DOHH2 (cell line): ENCODE results near the gene ENOPH1.
A peak's percentile ranks its signal among the peaks of the same experiment; 100 is the strongest.

Experiments
- H3F3A ChIP-seq: fragments of 200-600 bp; sonication (generic), shearing (Covaris generic); 2 replicates; pipeline ENCODE4 v1.6.0; 2016; ENCODE audit warnings: antibody characterized with exemption, mild to moderate bottlenecking; ENCODE audit not compliant: control insufficient read depth, insufficient read depth
- H3K27ac ChIP-seq: fragments of 200-600 bp; sonication (generic); 2 replicates; pipeline ENCODE4 v1.5.1; 2014; ENCODE audit warnings: low read depth, mild to moderate bottlenecking, low read length, moderate library complexity
- H3K27me3 ChIP-seq: fragments of 200-600 bp; sonication (generic); 2 replicates; pipeline ENCODE4 v1.6.1; 2014; ENCODE audit warnings: mild to moderate bottlenecking, low read length, mixed read lengths; ENCODE audit not compliant: control insufficient read depth
- H3K36me3 ChIP-seq: fragments of 200-600 bp; sonication (generic); 2 replicates; pipeline ENCODE4 v1.6.1; 2014; ENCODE audit warnings: mild to moderate bottlenecking, low read length, moderate library complexity, mixed read lengths; ENCODE audit not compliant: control insufficient read depth
- H3K4me1 ChIP-seq: fragments of 200-600 bp; sonication (generic); 2 replicates; pipeline ENCODE4 v1.6.1; 2014; ENCODE audit warnings: mild to moderate bottlenecking, low read length, mixed read lengths; ENCODE audit not compliant: control insufficient read depth
- H3K4me2 ChIP-seq: fragments of 200-600 bp; sonication (generic); 2 replicates; pipeline ENCODE4 v1.6.0; 2014; ENCODE audit warnings: mild to moderate bottlenecking, low read length, moderate library complexity
- H3K4me3 ChIP-seq: fragments of 200-600 bp; sonication (generic); 2 replicates; pipeline ENCODE4 v1.5.1; 2014; ENCODE audit warnings: mild to moderate bottlenecking, low read length, mixed read lengths
- H3K79me2 ChIP-seq: fragments of 200-600 bp; sonication (generic); 2 replicates; pipeline ENCODE4 v1.6.1; 2014; ENCODE audit warnings: mild to moderate bottlenecking, low read length, mixed read lengths; ENCODE audit not compliant: control insufficient read depth
- H3K9me2 ChIP-seq: fragments of 200-600 bp; sonication (generic); replicated peaks from 2 replicates; pipeline ENCODE4 v1.6.1; 2014; ENCODE audit warnings: mild to moderate bottlenecking, low read length, mixed read lengths; ENCODE audit not compliant: control insufficient read depth
- H3K9me3 ChIP-seq: fragments of 200-600 bp; sonication (generic); 2 replicates; pipeline ENCODE4 v1.6.1; 2014; ENCODE audit warnings: antibody characterized with exemption, low read length, mixed read lengths; ENCODE audit not compliant: control insufficient read depth, insufficient read depth
- H4K20me1 ChIP-seq: fragments of 200-600 bp; sonication (generic); 2 replicates; pipeline ENCODE4 v1.6.0; 2014; ENCODE audit warnings: low read depth, mild to moderate bottlenecking, antibody characterized with exemption, low read length, moderate library complexity; ENCODE audit not compliant: control insufficient read depth, insufficient read depth
- EZH2phosphoT487 ChIP-seq: fragments of 200-600 bp; sonication (generic); IDR thresholded peaks from 2 replicates; pipeline ENCODE4 v1.6.1; 2017; ENCODE audit warnings: borderline replicate concordance, mild to moderate bottlenecking, antibody characterized with exemption, low read length, moderate library complexity, mixed read lengths
- TF ChIP-seq, protein P1 (sequence below): fragments of 200-600 bp; sonication (generic); IDR thresholded peaks from one replicate; pipeline ENCODE4 v1.5.1; 2014; ENCODE audit warnings: antibody characterized with exemption, mild to moderate bottlenecking, low read depth, low read length; ENCODE audit not compliant: poor library complexity, severe bottlenecking

Gene ENOPH1

DNA sequence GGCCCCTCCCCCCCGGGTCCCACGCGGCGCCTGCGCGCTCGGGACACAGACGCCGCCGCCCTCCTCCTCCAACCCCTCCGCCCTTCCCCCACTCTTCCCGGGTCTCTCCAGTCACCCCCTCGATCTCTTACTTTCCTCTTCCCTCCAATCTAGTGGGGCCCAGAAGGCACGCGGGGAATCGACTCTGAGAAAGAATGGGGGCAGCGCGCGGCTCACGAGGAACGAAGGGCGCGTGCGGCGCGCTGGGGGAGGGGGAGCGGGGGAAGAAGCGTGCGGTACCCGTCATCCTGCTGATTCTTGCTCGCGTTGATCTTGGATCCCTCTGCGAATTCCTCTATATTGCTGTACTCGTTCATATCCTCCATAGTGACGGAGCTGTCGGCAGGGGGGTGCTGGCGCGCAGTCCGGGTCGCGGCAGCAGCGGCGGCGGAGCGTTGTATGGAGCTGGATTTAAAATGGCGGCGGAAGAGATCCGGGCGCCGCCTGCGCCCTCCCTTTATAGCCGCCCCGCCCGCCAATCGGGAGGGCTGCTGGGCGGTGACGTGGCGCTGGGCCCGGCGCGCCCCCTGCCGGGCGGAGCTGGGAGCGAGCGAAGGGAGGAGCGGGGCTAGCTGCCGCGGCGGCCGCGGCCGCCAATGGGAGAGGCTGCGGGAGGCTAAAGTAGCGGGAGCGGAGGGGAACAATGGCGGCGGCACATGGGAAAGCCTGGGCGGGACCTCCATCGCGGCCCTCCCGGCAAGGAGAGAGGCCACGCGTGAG lies 1.2 kb upstream of the ENOPH1 start:
- H3K79me2 ChIP-seq: peaks cover 84% of the 10 kb centered on the region
- H4K20me1 ChIP-seq: peaks cover 45% of the 10 kb centered on the region
- peak overlapping the region; percentile 93 for H3K4me2 ChIP-seq
- no peaks in the 10 kb centered on the region for H3K27me3 ChIP-seq
- H3K4me1 ChIP-seq: peaks cover 46% of the 10 kb centered on the region
- H3F3A ChIP-seq: peaks cover 46% of the 10 kb centered on the region
- H3K4me3 ChIP-seq: peak overlapping the region; percentile 98
- no peak for TF ChIP-seq EZH2phosphoT487
- TF ChIP-seq, protein P1, sequence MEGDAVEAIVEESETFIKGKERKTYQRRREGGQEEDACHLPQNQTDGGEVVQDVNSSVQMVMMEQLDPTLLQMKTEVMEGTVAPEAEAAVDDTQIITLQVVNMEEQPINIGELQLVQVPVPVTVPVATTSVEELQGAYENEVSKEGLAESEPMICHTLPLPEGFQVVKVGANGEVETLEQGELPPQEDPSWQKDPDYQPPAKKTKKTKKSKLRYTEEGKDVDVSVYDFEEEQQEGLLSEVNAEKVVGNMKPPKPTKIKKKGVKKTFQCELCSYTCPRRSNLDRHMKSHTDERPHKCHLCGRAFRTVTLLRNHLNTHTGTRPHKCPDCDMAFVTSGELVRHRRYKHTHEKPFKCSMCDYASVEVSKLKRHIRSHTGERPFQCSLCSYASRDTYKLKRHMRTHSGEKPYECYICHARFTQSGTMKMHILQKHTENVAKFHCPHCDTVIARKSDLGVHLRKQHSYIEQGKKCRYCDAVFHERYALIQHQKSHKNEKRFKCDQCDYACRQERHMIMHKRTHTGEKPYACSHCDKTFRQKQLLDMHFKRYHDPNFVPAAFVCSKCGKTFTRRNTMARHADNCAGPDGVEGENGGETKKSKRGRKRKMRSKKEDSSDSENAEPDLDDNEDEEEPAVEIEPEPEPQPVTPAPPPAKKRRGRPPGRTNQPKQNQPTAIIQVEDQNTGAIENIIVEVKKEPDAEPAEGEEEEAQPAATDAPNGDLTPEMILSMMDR: peak; percentile 91
- no peaks in the 10 kb centered on the region for H3K9me3 ChIP-seq
- H3K9me2 ChIP-seq: no peaks in the 10 kb centered on the region
- H3K36me3 ChIP-seq: peaks cover 88% of the 10 kb centered on the region
- H3K27ac ChIP-seq: peak overlapping the region; percentile 91

DNA sequence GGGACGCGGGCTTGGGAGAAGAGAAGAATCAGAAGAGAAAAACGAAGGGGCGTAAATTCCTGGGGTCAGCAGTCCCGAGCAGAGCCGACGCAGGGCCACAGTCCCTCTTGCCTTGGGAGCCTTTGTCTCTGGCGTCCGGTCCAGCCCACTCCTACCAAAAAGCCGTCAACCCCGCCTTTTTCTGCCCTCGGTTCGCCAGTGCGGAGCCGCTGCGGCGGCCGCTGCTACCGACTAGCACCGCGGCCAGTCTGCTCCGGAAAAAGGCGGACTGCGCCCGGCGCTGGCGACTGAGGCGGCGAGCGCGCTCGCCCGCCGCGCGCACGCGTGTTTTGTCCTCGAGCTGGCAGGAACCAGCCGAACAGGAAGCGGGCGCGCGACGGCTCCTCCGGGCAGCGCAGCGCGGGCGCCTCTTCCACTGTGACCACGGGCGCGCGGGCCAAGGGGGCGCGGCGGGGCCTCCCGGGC lies 630 bp upstream of the ENOPH1 start:
- Histone ChIP-seq H3K9me2 (no peaks in the 10 kb centered on the region), H3K27me3 (no peaks in the 10 kb centered on the region), H3K79me2 (peaks cover 90% of the 10 kb centered on the region), H3K4me1 (peaks cover 48% of the 10 kb centered on the region), H3K9me3 (no peaks in the 10 kb centered on the region), H3F3A (peaks cover 40% of the 10 kb centered on the region), H3K27ac (peak overlapping the region; percentile 91), H3K4me3 (peak overlapping the region; percentile 98), H3K36me3 (peaks cover 84% of the 10 kb centered on the region), H4K20me1 (peaks cover 45% of the 10 kb centered on the region), H3K4me2 (peak overlapping the region; percentile 81)
- no peak for TF ChIP-seq EZH2phosphoT487
- TF ChIP-seq, protein P1: no peak

- H3K9me3 ChIP-seq: no peaks in the 10 kb centered on the region
- H3K4me2 ChIP-seq: peak overlapping the region; percentile 81
- no peaks in the 10 kb centered on the region for H3K9me2 ChIP-seq
- peaks cover 60% of the 10 kb centered on the region for H3K4me1 ChIP-seq
- peaks cover 84% of the 10 kb centered on the region for H3K36me3 ChIP-seq
- no peaks in the 10 kb centered on the region for H3K27me3 ChIP-seq
- peaks cover 26% of the 10 kb centered on the region for H3F3A ChIP-seq
- H3K27ac ChIP-seq: peak overlapping the region; percentile 91
- H4K20me1 ChIP-seq: peaks cover 42% of the 10 kb centered on the region
- TF ChIP-seq EZH2phosphoT487: no peak
- TF ChIP-seq, protein P1: no peak
- peak overlapping the region; percentile 98 for H3K4me3 ChIP-seq
- peaks cover 95% of the 10 kb centered on the region for H3K79me2 ChIP-seq
Observed at GRCh38 chr4:82430964-82431745, 765 bp downstream of the ENOPH1 start.
